HG03103 (cell line): Measurements from ENCODE around the gene NSDHL.

Experiments used
- ATAC-seq: cut with Tn5 transposase; IDR thresholded peaks from one replicate; pipeline ENCODE4 v1.9.1; 2021; ENCODE audit warnings: low read depth; ENCODE audit not compliant: unreplicated experiment

Gene NSDHL

GRCh38 chrX:152843852-152844251 lies 13.0 kb downstream of the NSDHL start:
- no peak for ATAC-seq

DNA sequence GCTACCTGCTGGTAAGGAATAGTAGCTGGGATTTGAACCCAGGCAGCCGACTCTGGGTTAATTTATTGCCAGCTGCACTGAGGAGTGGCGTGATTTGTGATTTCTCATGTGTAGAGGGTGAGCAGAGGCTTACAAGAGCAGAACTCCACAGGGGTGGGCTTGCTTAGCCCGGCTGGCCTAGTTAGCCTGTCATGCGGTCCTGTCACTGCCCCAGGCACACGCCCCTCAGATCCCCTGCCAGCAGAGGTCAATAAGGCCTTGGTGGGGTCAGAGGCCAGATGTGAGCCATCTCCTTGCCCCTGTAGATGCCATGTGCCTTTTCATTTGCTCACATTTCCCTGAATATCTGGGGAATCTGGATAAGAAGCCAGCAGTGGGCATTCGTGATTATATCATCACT lies 13.4 kb downstream of the NSDHL start:
- ATAC-seq = no peak

DNA sequence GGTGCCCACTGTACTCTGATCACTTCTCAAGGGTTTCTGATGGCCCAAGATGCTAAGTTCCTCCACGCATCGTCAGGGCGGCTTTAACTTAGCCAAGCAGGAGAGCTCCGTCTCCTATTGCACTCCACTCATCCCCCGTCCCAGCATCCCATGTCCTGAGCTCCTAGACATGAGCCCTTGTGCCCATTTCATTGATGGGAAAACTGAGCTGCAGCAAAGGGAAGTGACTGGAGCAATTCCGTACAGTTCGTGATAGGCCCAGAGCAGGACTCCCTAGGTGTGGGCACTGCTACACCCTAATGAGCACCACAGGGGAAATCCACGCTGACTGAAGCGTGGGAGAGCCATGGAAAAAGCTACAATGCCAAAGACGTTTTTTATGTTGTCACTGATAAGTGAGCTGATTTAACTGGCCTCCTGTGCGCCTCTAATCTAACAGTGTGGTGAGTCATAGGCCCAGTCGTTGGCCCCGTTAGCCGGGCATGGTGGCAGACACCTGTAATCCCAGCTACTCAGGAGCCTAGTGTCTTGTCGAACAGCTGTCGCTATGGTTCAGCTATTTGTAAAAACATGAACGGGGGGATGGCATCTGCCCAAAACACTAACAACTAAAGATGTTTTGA lies 14.9 kb downstream of the NSDHL start:
- ATAC-seq = no peak

GRCh38 chrX:152847281-152847680 lies 16.4 kb downstream of the NSDHL start:
- ATAC-seq = no peak

DNA sequence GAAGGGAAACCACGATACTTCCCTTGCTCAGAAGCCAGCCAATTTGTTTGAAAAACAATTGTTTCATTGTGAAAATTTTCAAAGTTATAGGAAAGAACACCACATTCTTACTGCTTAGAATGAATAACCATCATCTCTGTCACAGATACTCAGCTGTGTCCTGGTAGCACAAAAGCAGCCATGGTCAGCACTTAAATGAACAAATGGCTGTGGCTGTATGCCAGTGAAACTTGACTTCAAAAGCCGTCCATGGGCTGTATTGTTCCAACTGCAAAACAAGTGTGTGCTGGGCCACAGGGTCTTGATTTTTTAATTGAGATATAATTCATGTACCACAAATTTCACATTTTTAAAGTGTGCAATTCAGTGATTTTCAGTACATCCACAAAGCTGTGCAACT lies 19.6 kb downstream of the NSDHL start:
- ATAC-seq = no peak

DNA sequence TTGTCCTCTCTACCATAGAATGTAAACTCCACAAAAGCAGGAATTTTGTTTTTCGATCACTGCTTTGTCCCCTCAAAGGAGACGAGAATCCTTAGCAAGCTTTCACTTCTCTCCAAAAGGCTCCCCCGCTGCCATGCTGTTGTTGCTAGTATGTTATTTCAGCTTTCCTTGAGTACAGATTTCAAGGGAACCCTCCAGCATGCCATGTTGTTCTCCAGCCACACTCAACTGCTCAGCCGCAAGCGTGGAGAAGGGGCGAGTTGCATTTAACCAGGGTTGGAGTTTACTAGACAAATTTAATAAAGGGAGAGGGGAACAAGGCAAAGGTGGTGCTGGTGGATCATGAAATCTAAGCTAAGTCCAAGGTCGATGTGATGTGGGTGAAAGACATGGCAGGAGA lies 23.1 kb downstream of the NSDHL start:
- ATAC-seq = no peak

GRCh38 chrX:152861116-152861515 lies 30.3 kb downstream of the NSDHL start:
- ATAC-seq = no peak

- ATAC-seq = no peak
Measured at GRCh38 chrX:152861826-152862225, 31.0 kb downstream of the NSDHL start.

DNA sequence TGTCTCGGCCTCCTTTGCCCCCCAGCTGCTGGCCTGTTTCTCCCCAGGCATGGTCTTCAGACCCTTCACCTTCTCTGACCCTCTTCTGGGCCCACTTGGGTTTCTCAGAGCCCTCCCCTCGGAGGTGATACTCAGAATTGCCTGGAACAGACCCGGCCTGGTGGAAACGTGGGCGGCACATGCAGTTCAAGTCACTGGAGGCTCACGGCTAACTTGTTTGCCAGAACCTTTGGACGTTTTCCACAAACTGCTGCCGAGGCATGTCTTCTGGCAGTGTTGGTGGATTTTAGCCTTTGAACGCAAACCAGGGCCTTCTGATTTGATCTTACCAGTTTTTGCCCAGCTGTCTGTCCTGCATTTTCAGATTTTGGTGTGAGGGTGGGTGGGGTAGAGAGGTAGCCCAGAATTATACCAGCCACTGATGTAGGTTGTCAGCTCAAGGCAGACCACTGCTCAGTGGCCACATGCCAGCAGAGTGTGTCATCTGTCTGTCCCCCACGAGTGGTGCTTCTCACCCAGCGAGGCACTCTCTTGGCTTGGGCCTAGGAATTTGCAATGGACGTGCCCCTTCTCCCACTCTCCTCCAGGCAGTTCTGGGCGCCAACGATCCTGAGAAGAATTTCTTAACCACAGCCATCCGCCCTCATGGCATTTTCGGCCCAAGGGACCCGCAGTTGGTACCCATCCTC lies 34.5 kb downstream of the NSDHL start:
- no peak for ATAC-seq

GRCh38 chrX:152866386-152866785 lies 35.5 kb downstream of the NSDHL start:
- ATAC-seq = no peak

- ATAC-seq = no peak
Measured at GRCh38 chrX:152869972-152870371, 39.1 kb downstream of the NSDHL start.

GRCh38 chrX:152871260-152871659 lies 40.4 kb downstream of the NSDHL start:
- no peak for ATAC-seq

- ATAC-seq = no peak
Measured at GRCh38 chrX:152872522-152872921, 41.7 kb downstream of the NSDHL start.

GRCh38 chrX:152873361-152873760 lies 42.5 kb downstream of the NSDHL start:
- ATAC-seq = no peak

- ATAC-seq = no peak
Measured at GRCh38 chrX:152876931-152877840, 46.3 kb downstream of the NSDHL start.

- ATAC-seq = no peak
Measured at GRCh38 chrX:152878976-152879755, 48.3 kb downstream of the NSDHL start.

DNA sequence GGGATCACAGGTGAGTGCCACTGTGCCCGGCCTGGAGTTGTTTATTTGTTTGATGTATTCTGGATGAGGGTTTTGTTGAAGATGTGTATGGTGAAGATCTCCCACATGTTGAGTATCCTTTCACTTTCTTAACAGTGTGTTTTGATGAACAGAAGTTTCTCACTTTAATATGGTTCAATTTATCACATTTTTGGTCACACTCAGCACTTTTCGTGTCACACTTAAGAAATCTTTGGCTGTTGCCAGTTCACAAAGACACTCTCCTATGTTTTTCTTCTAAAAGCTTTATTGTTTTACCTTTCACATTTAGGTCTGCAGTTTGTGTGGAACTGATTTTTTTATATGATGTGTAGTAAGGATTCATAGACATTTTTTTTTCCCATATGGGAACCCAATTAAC lies 50.4 kb downstream of the NSDHL start:
- no peak for ATAC-seq

- no peak for ATAC-seq
Measured at GRCh38 chrX:152884171-152884570, 53.3 kb downstream of the NSDHL start.

DNA sequence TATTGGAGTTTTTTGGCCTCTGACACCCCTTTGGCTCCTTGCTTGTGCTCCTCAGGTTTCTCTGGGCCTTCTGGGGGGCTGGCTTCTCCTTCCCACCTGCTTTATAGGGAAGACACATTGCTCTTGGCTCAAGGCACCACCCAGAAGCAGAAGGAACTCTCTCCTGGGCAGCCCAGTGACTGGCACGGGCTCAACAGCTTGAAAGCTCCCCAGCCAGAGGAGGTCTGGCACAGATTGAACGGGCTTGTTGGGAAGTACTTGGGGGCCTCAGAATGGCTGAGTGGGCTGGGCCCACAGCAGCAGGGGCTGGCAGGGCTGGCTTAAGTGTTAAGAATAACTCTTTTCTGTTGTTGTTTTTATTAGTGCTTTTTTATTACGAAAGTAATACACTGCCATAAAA lies 55.9 kb downstream of the NSDHL start:
- no peak for ATAC-seq

GRCh38 chrX:152892499-152892898 lies 61.6 kb downstream of the NSDHL start:
- ATAC-seq = no peak
